ENCODE results near the gene TMEM190.

Gene TMEM190

GRCh38 chr19:55391702-55392615 is 15.3 kb downstream of the TMEM190 start:
- TF ChIP-seq ZNF121 (tag by site-specific recombination; IDR thresholded peaks at IDR 0.05) (peak; percentile 72), KLF8 (tag by site-specific recombination; IDR thresholded peaks at IDR 0.05) (no peak), ZNF404 (tag by site-specific recombination; IDR thresholded peaks at IDR 0.05) (no peak)
- Histone ChIP-seq H3K27ac (ENCODE audit: extremely low read depth, low read depth, low read length) (no peak overlapping the region), H3K4me3 (ENCODE audit: low read depth, low read length) (no peak overlapping the region), H3K36me3 (ENCODE audit: control insufficient read depth in 2 of 2, insufficient read depth in 1 of 2, low read length in 2 of 2) (peaks cover 8 to 52% of the 10 kb centered on the region in 2 experiments), H3K4me1 (ENCODE audit: control insufficient read depth, insufficient read depth, low read length) (peaks cover 24% of the 10 kb centered on the region), H3K9me3 (ENCODE audit: control insufficient read depth, insufficient read depth, low read depth, low read length) (no peaks in the 10 kb centered on the region)
- POLR2A ChIA-PET: interaction anchor here (0.9 to 7.3 kb wide), 9 partner anchors 8 to 112 kb away, joined by 3 to 78 read pairs (median 15); partner anchors contain the start of genes KMT5C and UBE2S
- CTCF ChIA-PET: interaction anchor here (0.5 to 3.9 kb wide), 3 partner anchors 63 to 140 kb away, joined by 3 to 14 read pairs (median 4); no protein-coding TSS in a partner anchor

GRCh38 chr19:55392820-55393761 is 16.5 kb downstream of the TMEM190 start:
- Histone ChIP-seq H3K9me3 (ENCODE audit: control insufficient read depth, insufficient read depth, low read depth, low read length) (no peaks in the 10 kb centered on the region), H3K27ac (ENCODE audit: extremely low read depth, low read depth, low read length) (no peak overlapping the region), H3K36me3 (ENCODE audit: control insufficient read depth in 2 of 2, insufficient read depth in 1 of 2, low read length in 2 of 2) (peaks cover 8 to 40% of the 10 kb centered on the region in 2 experiments), H3K4me3 (ENCODE audit: low read depth, low read length) (no peak overlapping the region), H3K4me1 (ENCODE audit: control insufficient read depth, insufficient read depth, low read length) (peaks cover 19% of the 10 kb centered on the region)
- no peak for TF ChIP-seq ZNF571 (tag by site-specific recombination; IDR thresholded peaks at IDR 0.05)
- peak; percentile 72 for TF ChIP-seq ZFHX2 (tag by site-specific recombination; conservative IDR thresholded peaks at IDR 0.05)
- TF ChIP-seq OSR2 (tag by site-specific recombination; IDR thresholded peaks at IDR 0.05): no peak
- peak; percentile 26; the same call in 1 of the 2 replicates for TF ChIP-seq ZIC2 (tag by site-specific recombination; IDR thresholded peaks at IDR 0.05)
- peak; percentile 55; the same call in 1 of the 2 replicates for TF ChIP-seq BCL11B (tag by site-specific recombination; IDR thresholded peaks at IDR 0.05; ENCODE audit: low read depth)
- 0 out of 2 replicates have a peak, but pooled peaks have one; percentile 12 for TF ChIP-seq KLF9 (tag by site-specific recombination; IDR thresholded peaks at IDR 0.05; ENCODE audit: low read depth)
- no peak for TF ChIP-seq ZNF18 (tag by site-specific recombination; IDR thresholded peaks at IDR 0.05)
- no peak for TF ChIP-seq AEBP2 (tag by site-specific recombination; IDR thresholded peaks at IDR 0.05; ENCODE audit: borderline replicate concordance)
- peak; percentile 73; the same call in 1 of the 2 replicates for TF ChIP-seq EGR2 (tag by site-specific recombination; IDR thresholded peaks at IDR 0.05; ENCODE audit: low read depth)
- TF ChIP-seq GLIS1 (tag by site-specific recombination; IDR thresholded peaks at IDR 0.05): peak; percentile 77
- TF ChIP-seq ZNF433 (tag by site-specific recombination; IDR thresholded peaks at IDR 0.05; ENCODE audit: low read depth): no peak
- TF ChIP-seq ZNF600 (tag by site-specific recombination; IDR thresholded peaks at IDR 0.05): peak; percentile 44; the same call in 1 of the 2 replicates
- ChIA-PET CTCF (interaction anchor here (0.5 to 3.9 kb wide), 4 partner anchors 25 to 213 kb away, joined by 3 to 14 read pairs (median 6); no protein-coding TSS in a partner anchor), POLR2A (interaction anchor here (0.6 to 3.6 kb wide), 11 partner anchors 10 to 209 kb away, joined by 3 to 37 read pairs (median 5); partner anchors contain the start of genes KMT5C, NAT14 and UBE2S)

Data from HEK293 (cell line).